Activated T-helper 2 cell treated with anti-CD3 and anti-CD28 coated beads, Interferon-gamma antibody, Interleukin-2, Interleukin-4, amounts not matched to agents 10 μg/mL and 5 μg/mL and 100 μg/mL, durations not matched to agents 14 hours and 24 hours and 36 hours (primary cell): Measurements from ENCODE around the gene SH3GLB1. TPM values are rescaled to one million over a fixed set of nuclear protein-coding genes. Genes with fewer than 3 reads are reported as not detected.

Experiments
- DNase-seq: peaks from one replicate; pipeline ENCODE4 v3.0.0; 2021; ENCODE audit warnings: low spot score
- H3K27ac Mint-ChIP-seq: one replicate; pipeline ENCODE4 v1.8.0; 2021; ENCODE audit warnings: mixed read lengths
- H3K27me3 Mint-ChIP-seq: one replicate; pipeline ENCODE4 v1.8.0; 2021; ENCODE audit warnings: low read depth, mixed read lengths
- H3K36me3 Mint-ChIP-seq: one replicate; pipeline ENCODE4 v1.8.0; 2021; ENCODE audit warnings: low read depth, mixed read lengths
- H3K4me1 Mint-ChIP-seq: one replicate; pipeline ENCODE4 v1.8.0; 2021; ENCODE audit warnings: low read depth, mixed read lengths
- H3K4me3 Mint-ChIP-seq: one replicate; pipeline ENCODE4 v1.8.0; 2021; ENCODE audit warnings: low read depth, mild to moderate bottlenecking, moderate library complexity, mixed read lengths
- H3K9me3 Mint-ChIP-seq: one replicate; pipeline ENCODE4 v1.8.0; 2021; ENCODE audit warnings: mixed read lengths
- intact Hi-C: fragments of 100-400 bp; cut with micrococcal nuclease; formaldehyde crosslinking; loops from one replicate; pipeline ENCODE4 v1.15.1; 2023
- total RNA-seq: library from RNA; stranded (reverse); gene quantifications from 2 replicates; pipeline ENCODE4 v1.2.3, GENCODE V29; 2022

Gene SH3GLB1
- total RNA-seq, 1 donor from 2014 or later: 60.5 TPM

DNA sequence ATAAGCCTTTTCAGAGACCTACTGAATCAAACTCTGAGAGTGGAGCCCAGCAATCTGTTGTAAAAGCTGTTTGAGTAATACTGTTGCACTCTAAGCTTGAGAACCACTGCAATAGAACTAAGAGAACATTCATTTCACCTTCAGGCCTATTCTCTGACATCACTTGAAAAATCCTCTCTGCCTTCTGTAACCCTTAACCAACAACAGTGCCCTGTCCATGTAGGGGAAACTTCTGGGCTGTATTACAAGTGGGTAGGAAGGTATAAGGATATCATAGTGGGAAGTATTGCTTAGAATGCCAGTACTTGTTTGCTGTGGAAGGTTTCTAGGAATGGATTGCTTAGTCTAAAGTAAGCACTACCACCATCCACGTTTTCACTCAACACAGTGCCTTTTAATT is 42.9 kb downstream of the SH3GLB1 start:
- no peak for DNase-seq
- Mint-ChIP-seq H3K27ac (no peak overlapping the region), H3K9me3 (no peaks in the 10 kb centered on the region), H3K27me3 (no peaks in the 10 kb centered on the region), H3K36me3 (peaks cover 21% of the 10 kb centered on the region), H3K4me1 (no peaks in the 10 kb centered on the region), H3K4me3 (no peak overlapping the region)
- intact Hi-C loops: no loop called here

DNA sequence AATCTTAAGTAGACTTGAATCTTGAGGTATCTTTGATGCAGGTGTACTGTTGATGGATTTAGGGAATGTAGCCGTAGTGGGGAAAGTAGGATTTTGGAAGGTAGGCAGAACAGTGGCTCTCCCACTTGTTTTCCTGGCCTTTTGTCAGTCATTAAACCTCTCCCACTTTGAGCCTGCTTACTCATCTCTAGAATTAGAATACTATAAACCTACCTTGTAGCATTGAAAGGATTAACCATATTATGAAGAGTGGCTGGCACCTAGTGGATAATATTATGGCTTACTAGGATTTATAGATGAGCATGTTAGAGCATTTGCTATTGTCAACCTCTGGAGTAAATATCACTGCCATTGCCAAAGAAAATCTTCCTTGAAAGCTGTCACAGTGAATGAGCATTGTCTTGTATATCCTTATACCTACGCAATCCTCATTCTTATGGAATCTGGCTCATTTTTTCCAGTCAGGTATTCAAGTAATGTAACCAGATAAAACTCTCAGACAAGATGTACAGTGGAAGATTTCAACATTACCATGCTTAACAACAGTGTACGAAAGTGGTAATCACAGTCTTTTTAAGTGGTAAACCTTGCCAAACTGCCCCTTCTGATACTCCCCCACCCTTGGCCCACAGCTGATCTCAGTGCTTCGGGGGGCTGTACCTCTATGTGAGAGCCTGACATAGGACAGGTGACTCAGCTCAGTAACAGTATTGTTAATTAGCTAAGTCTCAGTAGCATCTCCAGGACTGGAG is 44.4 kb downstream of the SH3GLB1 start:
- intact Hi-C loops: no loop called here
- H3K27ac Mint-ChIP-seq: no peak overlapping the region

DNA sequence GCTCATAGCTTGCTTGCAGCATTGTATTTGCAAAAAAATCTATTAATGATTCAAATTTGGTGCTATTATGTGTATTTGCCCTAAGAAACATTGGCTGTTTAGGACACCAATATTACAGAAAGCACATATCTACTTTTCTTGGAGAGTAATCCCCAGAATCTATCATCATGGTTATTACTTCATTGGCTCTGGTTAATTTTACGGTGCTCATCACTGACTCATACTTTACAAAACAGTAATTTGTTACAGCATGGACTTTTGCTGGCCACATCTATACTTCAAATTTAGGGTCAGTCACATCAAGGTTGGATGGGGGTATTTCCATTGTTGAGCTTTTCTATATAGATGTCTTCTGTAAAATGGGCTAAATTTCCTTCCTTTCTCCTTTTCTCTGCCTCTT is 45.7 kb downstream of the SH3GLB1 start:
- Mint-ChIP-seq H3K4me3 (no peak overlapping the region), H3K4me1 (no peaks in the 10 kb centered on the region), H3K27me3 (peaks cover 7% of the 10 kb centered on the region), H3K27ac (no peak overlapping the region), H3K36me3 (peaks cover 11% of the 10 kb centered on the region), H3K9me3 (no peaks in the 10 kb centered on the region)
- intact Hi-C loops: no loop called here
- DNase-seq: no peak

More for the DNA sequence above, 44.4 kb downstream of the SH3GLB1 start:
- no peaks in the 10 kb centered on the region for H3K9me3 Mint-ChIP-seq
- H3K27me3 Mint-ChIP-seq: peaks cover 3% of the 10 kb centered on the region
- no peaks in the 10 kb centered on the region for H3K4me1 Mint-ChIP-seq
- H3K4me3 Mint-ChIP-seq: no peak overlapping the region
- DNase-seq: no peak
- H3K36me3 Mint-ChIP-seq: peaks cover 21% of the 10 kb centered on the region

DNA sequence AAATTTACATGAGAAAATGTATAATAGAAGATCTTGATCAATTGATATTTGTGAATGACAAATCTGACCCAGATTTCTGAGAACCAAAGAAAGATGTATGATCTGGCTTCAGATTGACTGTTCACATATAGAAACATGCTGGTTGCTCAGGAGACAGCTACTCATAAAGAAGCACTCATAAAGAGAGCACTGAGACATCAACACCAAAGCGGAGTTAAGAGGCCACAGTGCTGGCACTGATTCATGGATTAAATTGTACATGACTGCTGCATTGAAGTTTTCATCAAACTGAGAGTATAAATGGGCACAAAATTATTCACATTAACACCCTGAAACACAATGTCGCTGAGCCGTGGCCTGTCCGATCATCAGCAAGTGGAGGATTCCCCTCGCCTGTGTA is 46.2 kb downstream of the SH3GLB1 start:
- no peak for DNase-seq
- H3K4me1 Mint-ChIP-seq: no peaks in the 10 kb centered on the region
- H3K9me3 Mint-ChIP-seq: no peaks in the 10 kb centered on the region
- H3K4me3 Mint-ChIP-seq: no peak overlapping the region
- peaks cover 7% of the 10 kb centered on the region for H3K36me3 Mint-ChIP-seq
- no peak overlapping the region for H3K27ac Mint-ChIP-seq
- H3K27me3 Mint-ChIP-seq: peaks cover 8% of the 10 kb centered on the region
- intact Hi-C loops: no loop called here

DNA sequence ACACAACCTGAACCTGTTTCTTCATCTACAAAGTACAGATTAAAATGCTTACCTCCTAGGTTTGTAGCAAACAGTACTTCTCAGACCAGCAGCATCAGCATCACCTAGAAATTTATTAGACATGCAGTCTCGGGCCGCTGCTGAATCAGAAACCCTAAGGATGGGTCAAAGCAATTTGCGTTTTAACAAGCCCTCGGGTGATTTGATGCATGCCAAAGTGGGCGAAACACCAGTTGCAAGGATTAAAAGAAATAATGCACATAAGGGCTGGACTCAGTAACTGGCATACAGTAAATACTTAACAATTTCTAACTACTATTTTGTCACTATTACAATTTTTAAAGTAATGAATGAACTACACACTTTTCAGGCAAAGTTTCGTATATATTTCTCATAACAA is 47.5 kb downstream of the SH3GLB1 start:
- Mint-ChIP-seq H3K4me1 (no peaks in the 10 kb centered on the region), H3K27ac (no peak overlapping the region), H3K9me3 (no peaks in the 10 kb centered on the region), H3K36me3 (no peaks in the 10 kb centered on the region), H3K27me3 (peaks cover 10% of the 10 kb centered on the region), H3K4me3 (no peak overlapping the region)
- intact Hi-C loops: no loop called here
- DNase-seq: no peak

DNA sequence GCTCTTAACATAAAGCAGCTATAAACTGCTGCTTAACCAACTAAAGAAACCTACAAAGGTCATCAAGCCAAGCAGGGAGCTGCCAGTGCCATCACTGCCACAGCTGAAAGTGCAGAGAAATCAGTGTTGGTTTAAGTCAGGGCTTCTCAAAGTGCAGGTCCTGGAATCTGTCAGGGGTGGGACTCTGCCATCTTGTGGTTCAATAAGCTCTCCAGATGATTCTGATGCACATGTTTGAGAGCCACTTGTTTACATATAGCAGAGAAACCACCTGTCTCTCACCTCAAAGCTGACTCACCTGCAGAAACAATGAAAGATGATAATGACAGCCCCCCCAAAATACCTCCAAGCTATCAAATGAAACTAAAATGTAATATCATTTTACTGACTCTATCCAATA is 49.3 kb downstream of the SH3GLB1 start:
- DNase-seq: no peak

DNA sequence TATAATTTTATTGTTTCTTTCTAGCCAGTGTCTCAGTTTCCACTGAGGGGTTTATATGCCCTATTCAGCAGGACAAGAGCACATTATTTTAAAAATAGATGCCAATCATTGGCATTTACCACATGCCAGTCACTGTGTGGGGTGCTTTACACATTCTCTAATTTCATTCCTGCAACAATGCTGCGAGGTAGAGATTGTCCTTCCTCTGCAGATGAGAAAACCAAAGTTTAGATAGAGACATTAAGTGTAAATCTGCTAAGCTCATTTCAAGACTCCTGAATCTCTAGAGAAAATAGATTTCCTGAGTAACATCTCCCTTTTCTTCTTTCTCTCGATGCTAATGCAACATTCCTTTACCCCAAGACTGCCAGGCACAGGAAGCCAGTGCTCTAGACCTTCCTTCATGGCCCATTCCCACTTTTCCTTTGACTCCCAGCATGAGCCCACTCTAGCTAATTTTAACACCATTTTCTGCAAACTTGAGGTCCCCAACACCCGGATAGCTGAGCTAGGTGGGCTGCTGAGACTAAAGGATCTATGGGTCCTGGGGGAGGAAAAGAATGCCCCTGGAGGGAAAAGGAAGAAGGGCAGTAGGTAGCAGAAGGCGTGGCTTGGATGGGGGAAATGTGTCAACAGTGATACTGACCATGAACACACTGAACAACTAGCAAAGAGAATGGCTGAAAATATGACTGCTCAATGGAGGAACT is 50.0 kb downstream of the SH3GLB1 start:
- no peak for DNase-seq
- Mint-ChIP-seq H3K27ac (no peak overlapping the region), H3K4me3 (no peak overlapping the region), H3K36me3 (no peaks in the 10 kb centered on the region), H3K9me3 (no peaks in the 10 kb centered on the region), H3K27me3 (peaks cover 10% of the 10 kb centered on the region), H3K4me1 (no peaks in the 10 kb centered on the region)
- intact Hi-C loops: no loop called here

More for the DNA sequence above, 49.3 kb downstream of the SH3GLB1 start:
- Mint-ChIP-seq H3K36me3 (no peaks in the 10 kb centered on the region), H3K4me3 (no peak overlapping the region), H3K27ac (no peak overlapping the region), H3K9me3 (no peaks in the 10 kb centered on the region), H3K4me1 (no peaks in the 10 kb centered on the region), H3K27me3 (peaks cover 10% of the 10 kb centered on the region)
- intact Hi-C loops: no loop called here

DNA sequence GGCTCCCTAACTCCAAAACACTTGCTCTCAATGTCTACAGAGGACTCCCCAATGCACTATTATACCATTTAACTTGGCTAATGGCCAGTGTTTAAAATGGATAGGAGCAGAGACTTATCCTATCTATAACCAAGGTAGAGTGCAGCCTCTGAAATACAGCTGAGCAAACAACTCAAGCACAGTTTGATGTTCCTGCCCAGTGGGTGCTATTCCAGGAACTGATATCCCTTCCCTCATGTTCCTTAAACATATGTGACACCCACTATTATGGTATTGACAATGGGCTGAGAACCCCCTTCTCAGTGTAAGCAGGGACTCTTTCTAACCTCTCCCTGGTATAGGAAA is 51.7 kb downstream of the SH3GLB1 start:
- Mint-ChIP-seq H3K27me3 (peaks cover 10% of the 10 kb centered on the region), H3K9me3 (no peaks in the 10 kb centered on the region)

DNA sequence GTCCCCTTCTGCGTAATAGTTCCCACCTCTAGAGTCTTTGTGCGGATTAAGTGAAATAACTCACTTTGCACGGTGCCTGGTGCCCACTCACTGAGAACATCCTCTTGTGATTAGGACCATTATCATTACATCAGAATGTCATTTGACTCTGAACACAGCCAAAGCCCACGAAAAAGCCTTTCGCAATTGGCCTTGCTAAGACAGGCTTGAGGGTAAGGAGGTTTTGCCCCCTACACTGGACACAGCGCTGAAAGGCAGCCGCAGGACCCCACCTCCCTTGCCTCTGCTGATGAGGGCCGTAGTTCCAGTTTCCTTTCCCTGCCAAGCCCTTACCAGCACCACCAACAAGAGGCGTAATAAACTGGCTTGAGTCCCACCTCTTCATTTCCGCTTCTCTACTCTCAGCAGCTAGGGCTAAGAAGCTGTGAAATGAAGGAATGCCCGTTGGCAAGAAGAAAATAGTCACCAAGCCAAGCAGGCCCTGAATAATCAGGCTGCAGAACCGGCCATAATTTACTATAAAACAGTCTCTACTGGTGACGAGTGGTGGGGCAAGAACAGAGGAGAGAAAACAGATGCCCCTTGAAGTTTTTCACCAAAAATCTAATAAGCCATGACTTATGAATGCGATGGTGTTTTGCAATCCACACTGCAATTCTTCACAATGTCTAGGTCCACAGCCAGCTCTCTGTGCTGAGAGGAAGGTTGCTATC is 53.1 kb downstream of the SH3GLB1 start:
- intact Hi-C loops: no loop called here
- H3K4me1 Mint-ChIP-seq: no peaks in the 10 kb centered on the region

More for the DNA sequence above, 51.7 kb downstream of the SH3GLB1 start:
- no peak for DNase-seq
- H3K27ac Mint-ChIP-seq: no peak overlapping the region
- intact Hi-C loops: no loop called here
- no peaks in the 10 kb centered on the region for H3K36me3 Mint-ChIP-seq
- H3K4me1 Mint-ChIP-seq: no peaks in the 10 kb centered on the region
- H3K4me3 Mint-ChIP-seq: no peak overlapping the region

DNA sequence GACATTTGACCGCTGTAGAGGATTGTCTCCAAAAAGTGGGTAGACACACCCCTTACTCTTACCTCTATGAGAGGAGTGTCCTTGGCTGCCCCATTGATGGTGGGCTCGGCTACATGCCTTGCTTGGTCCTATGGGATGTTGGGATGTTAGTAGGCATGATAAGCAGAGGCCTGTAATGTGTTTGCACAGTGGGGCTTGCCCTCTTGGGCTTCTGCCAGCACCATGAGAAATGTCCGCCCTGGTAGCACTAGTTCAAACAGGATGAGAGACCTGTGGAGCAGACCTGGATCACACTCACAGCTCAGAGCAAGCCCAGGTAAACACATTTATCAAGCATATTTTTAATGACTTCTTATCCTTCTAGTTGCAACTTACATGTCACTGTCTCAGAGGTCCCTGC is 54.2 kb downstream of the SH3GLB1 start:
- H3K4me1 Mint-ChIP-seq: no peaks in the 10 kb centered on the region
- DNase-seq: no peak

More for the DNA sequence above, 53.1 kb downstream of the SH3GLB1 start:
- no peak overlapping the region for H3K4me3 Mint-ChIP-seq
- no peak overlapping the region for H3K27ac Mint-ChIP-seq
- peaks cover 10% of the 10 kb centered on the region for H3K27me3 Mint-ChIP-seq
- no peak for DNase-seq
- no peaks in the 10 kb centered on the region for H3K9me3 Mint-ChIP-seq
- no peaks in the 10 kb centered on the region for H3K36me3 Mint-ChIP-seq

DNA sequence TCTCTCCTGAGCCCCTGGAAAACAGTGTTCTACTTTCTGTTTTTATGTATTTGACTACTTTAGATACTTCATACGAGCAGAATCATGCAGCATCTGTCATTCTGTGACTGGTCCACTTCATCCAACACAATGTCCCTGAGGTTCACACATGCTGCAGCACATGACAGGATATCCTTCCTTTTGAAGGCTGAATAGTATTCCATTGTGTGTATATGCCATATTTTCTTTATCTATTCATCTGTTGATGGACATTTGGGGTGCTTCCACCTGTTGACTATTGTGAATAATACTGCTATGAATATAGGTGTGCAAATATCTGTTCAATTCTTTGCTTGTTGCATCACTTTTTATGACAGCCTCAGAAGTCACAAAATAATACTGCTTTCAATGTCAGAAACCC is 55.8 kb downstream of the SH3GLB1 start:
- no peaks in the 10 kb centered on the region for H3K36me3 Mint-ChIP-seq
- H3K4me1 Mint-ChIP-seq: no peaks in the 10 kb centered on the region
- H3K27me3 Mint-ChIP-seq: peaks cover 3% of the 10 kb centered on the region
- H3K9me3 Mint-ChIP-seq: no peaks in the 10 kb centered on the region
- H3K27ac Mint-ChIP-seq: no peak overlapping the region
- no peak overlapping the region for H3K4me3 Mint-ChIP-seq
- intact Hi-C loops: no loop called here
- DNase-seq: no peak

More for the DNA sequence above, 54.2 kb downstream of the SH3GLB1 start:
- intact Hi-C loops: no loop called here
- Mint-ChIP-seq H3K9me3 (no peaks in the 10 kb centered on the region), H3K27ac (no peak overlapping the region), H3K36me3 (no peaks in the 10 kb centered on the region), H3K4me3 (no peak overlapping the region), H3K27me3 (peaks cover 7% of the 10 kb centered on the region)

DNA sequence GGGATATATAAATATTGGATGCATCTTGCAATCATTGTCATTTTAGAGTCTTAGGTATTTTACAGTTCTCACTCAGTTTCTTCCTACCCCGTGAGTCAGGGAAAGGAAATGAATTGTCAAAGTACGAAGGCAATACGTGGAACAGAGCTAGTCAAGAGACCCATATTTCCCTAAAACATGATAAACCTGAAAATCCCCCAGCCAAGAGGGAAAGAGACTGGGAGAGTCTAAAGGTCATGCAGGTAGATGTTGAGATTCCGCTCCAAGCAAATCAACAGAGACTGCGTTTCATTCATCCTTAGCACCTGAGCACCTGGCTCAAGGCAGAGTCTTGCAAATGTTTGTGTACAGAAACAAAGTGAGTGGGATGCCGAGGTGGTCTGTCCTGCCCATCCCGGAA is 58.0 kb downstream of the SH3GLB1 start:
- no peaks in the 10 kb centered on the region for H3K9me3 Mint-ChIP-seq
- no peak for DNase-seq
- H3K27ac Mint-ChIP-seq: no peak overlapping the region
- no peaks in the 10 kb centered on the region for H3K4me1 Mint-ChIP-seq
- intact Hi-C loops: no loop called here
- peaks cover 7% of the 10 kb centered on the region for H3K27me3 Mint-ChIP-seq
- no peaks in the 10 kb centered on the region for H3K36me3 Mint-ChIP-seq
- H3K4me3 Mint-ChIP-seq: no peak overlapping the region

DNA sequence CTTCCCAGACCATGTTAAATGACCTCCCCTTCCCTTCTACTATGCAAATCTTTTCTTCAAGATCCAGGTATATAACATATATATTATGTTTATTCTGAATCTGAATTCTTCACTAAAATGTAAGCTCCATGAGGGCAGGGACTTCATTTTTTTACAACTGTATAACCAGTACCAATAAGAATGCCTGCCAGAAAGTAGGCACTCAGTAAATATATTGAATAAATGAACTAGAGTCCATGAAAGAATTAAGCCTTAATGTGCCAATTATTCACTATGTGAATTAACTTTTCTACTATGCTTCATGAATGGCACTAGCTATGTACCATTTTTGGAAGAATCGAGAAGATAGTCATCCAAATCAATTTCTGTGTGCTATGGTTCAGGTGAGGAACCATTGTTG is 60.1 kb downstream of the SH3GLB1 start:
- intact Hi-C loops: no loop called here
- Mint-ChIP-seq H3K4me1 (no peaks in the 10 kb centered on the region), H3K27me3 (peaks cover 11% of the 10 kb centered on the region)

More for the DNA sequence above, 60.1 kb downstream of the SH3GLB1 start:
- no peak overlapping the region for H3K4me3 Mint-ChIP-seq
- H3K27ac Mint-ChIP-seq: no peak overlapping the region
- peaks cover 6% of the 10 kb centered on the region for H3K9me3 Mint-ChIP-seq
- no peak for DNase-seq
- H3K36me3 Mint-ChIP-seq: no peaks in the 10 kb centered on the region
